GM19372 (cell line): ENCODE results near the gene NAV3.

Experiments used
- ATAC-seq: cut with Tn5 transposase; IDR thresholded peaks from one replicate; pipeline ENCODE4 v1.9.1; 2021; ENCODE audit warnings: mild to moderate bottlenecking, low read depth, moderate library complexity; ENCODE audit not compliant: unreplicated experiment

The NAV3 gene

DNA sequence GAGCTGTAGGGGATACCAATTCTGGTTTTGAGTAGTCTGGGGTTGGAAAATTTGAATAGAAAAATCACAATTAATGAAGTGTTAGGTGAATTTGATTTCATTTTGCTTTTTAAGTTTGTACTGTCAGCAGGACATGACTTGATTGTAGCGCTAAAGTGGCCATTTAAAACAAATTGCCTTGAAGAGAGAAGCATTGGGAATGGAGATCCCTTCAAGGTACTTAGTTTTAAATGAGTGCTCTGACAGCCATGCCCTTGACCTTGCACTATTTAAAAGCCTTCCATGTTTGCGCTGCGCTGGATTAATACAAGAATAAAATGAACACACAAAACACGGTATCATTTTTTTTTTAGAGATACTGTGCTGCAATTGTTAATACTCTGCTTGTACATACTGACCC lies 345.9 kb downstream of the NAV3 start:
- no peak for ATAC-seq

DNA sequence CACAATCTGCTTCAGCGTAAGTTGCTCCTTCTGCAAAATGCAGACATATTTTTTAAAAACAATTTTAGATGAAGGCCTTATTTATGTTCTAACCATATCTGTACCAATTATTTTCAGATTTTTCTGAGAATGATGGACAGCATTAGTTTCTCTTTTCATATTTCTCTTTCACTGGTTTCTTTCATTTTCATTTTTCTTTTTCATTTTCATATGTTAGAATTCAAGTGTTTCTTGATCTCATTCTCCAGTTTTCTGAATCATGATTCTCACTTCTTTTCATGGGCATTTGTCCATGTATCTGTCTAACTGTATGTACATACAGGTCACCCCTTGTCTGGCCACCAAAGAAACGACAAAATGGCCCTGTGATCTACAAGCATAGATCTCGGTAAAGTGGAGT lies 346.6 kb downstream of the NAV3 start:
- no peak for ATAC-seq

DNA sequence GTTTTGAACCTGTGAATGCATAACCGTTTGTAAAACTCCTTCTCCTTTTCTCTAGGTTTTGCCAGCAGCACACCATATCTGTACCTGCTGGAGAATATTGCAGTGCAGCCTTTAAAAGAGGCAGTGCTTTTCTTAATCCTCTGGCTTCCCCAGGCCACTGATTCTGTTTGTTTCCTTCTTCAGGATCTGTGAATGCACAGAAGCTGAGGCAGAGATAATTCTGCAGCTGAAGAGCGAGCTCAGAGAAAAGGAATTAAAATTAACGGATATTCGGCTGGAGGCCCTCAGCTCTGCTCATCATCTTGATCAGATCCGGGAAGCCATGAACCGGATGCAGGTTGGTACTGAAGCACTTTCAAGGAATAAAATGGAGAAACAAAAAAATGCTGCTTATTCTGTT lies 348.7 kb downstream of the NAV3 start:
- no peak for ATAC-seq

DNA sequence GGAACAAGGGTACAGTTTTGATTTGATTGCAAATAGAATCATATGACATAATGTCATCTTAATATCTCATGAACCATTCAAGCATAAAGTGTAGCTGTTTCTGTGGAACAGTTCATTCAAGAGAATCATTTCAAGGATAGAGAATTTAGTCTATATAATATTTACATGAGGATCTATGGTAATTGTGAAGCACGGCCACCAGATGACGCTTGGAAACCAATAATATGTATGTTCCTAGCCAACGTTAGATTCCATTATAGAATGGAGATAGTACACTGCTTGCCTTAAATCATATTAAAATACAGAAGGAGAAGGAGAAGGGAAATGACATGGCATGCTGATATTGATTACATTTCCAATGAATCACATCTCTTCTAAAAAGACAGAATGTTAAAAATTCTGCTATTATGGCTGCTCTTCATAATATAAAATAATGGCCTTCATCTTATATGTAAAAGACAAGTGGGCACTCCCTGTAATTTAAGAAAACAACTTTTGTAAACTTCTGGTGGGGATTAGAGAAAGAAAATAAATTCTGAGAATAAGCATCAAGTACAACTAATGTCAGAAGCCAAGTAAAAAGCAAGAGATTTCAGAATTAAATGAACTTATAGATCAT lies 351.0 kb downstream of the NAV3 start:
- no peak for ATAC-seq

DNA sequence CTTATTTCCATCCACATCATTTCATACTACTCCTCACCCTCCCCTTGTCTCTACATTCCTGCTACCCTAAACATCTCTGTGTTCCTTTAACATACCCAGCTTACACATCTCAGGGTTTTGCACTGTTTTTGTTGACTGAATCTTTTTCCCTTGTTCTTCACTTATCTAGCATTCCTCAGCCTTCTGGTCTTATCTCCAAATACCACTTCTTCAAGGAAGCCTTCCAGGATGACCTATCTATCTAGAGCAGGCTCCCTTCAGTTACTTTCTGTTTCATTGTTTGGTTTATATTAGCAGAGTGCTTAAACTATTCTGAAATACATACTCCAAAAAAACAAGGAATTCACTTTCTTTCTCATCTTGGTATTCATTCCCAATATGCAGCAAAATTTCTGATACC lies 353.1 kb downstream of the NAV3 start:
- no peak for ATAC-seq

DNA sequence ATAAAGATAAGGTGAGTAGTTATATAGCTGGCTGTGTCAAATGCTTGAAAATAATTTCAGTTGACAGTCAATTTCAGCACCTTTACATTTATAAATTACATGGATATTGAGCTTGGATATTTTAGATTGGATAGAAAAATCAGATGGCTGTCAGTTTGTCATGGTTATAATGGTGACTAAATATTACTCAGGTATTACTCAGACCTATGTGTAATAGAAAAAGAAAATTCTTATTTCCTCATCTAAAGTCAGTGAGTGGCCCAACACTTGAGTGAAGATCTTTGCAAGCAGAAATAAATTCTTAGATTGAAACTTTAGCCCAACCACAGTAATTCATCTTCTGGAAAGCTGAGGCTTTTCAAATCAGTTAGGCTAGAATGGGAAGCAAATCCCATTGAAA lies 354.4 kb downstream of the NAV3 start:
- ATAC-seq: no peak

DNA sequence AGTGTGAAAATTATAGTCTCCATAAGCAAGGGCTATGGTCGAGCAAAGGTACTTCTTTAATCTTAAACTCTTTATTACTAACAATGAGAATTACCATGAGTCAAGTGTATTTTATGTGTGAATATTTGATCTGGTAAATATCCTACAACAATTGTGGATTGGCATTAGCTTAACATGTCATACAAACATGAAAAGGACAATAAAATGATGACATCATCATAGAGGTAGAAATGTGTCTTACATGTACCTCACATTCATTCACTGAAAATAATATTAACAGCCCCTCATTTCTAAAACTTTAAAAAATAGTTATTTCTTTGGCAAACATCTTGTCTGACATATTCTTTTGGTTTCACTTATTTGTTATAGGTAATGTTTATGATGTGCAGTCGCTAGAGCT lies 355.0 kb downstream of the NAV3 start:
- no peak for ATAC-seq

DNA sequence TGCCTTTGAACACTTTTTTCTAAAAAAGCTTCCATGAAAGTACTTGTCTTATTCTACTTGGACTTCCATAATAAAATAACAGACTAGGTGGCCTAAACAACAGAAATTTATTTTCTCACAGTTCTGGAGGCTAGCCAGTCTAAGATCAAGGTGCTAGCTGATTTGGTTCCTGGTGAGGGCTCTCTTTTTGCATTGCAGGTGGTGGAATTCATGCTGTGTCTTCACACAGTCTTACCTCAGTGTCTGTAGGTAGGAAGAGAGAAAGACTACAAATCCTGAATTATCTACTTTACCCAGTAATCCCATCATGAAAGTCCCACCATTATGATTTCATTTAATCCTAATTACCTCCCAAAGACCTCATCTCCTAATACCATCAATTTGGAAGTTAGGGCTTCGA lies 356.0 kb downstream of the NAV3 start:
- ATAC-seq: no peak

DNA sequence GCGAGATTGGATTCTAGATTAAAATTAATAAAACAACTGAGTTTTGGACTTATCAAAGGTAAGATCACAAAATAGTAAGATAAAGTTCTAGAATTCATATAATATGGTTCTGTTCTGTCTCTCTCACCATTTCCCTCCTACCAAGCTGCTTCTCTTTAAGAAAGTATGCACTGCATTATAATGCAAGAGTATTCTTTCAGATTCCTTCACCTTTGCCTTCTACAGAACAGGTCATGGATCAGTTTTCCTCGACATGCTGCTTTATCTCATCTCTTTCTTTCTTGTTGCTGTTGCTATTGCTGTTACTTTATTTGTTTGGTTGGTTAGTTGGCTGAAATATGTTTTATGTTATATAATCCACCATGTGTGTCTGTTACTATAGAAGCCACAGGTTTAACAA lies 357.0 kb downstream of the NAV3 start:
- no peak for ATAC-seq

DNA sequence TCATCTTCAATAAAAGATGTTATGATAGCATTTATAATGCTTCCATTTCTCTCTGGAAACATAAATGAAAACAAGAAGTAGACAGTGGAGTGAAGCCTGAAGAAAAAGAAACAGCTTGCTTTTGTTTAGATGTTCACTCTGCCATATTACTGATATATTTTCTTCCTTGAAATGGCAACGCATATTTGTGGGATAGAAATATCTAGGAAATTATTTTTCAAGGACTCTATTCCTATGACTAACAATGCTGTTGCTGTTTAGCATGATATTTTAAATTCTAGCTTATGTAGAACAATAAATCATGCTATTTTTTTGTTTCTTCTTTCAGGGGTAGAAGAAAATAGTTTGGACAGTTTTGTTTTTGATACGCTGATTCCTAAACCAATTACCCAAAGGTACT lies 359.0 kb downstream of the NAV3 start:
- no peak for ATAC-seq

DNA sequence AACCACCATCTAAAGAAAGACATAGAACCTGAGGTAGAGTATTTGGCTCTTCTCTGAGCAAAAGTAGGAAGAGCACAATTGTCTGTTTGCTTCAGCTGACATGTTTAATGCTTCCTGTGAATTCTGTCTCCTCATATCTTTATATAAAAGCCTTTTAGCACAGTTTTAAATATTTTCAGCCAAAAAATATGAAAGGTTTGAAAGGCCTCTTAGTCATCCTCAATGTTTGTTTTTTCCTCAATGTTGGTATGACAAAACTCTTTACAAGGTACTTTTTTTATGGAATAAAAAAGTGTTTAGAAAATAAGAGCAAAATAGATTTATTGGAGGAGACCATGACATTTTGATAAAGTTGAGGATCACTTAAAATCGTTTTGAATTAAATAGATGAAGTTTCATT lies 360.9 kb downstream of the NAV3 start:
- no peak for ATAC-seq

DNA sequence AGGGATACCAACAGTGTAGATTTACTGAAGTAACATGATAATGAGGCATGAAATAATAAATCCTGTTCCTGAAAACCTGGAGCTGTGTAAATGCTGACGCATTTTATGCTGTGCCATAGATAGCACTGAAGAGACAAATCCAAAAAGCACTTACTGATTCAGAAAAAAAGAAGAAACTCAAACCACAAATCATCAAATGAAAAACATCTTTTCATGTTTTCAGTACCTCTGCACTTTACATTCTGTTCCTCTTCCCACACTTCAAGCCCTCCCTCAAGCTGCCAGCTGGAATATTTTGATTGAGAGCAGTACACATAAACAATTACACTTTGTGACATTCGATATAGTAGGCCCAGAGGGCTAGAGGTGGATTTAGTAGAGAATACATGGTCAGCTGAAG lies 362.3 kb downstream of the NAV3 start:
- no peak for ATAC-seq

DNA sequence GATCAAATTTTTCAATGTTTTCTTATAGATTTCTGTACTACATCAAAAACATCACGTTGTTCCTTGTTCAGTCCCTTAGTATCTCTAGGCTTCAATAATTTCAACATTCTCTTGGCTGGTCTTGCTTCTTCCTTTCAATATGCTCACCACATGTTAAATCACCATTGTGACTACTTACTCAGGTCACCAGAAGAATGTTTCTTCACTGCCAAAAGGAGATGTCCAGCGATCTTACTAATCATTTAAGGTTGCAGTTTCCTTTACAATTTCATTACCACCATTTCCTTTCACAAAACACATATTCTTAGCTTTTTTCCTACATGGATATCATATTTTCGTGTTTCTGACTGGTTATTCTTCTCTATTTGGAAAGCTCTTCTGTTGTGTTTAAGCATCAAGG lies 363.8 kb downstream of the NAV3 start:
- no peak for ATAC-seq

DNA sequence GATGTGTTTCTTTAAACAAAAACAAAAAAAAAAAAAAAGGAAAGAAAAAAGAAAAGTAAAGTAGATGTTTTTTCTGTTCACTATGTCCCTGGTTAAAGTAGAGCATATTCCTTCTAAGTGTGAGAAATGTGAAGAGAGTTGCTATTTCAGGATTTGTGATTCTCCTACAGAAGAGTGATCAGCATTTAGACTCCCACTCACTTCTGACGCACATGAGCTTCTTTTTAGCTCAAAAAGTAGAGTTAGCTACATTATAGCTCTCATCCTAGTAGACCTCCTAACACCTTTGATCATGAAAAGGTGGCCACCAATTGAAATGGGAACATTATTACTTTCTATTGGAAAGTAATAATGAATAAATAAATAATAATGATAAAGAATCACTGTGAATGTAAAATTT lies 368.2 kb downstream of the NAV3 start:
- no peak for ATAC-seq

DNA sequence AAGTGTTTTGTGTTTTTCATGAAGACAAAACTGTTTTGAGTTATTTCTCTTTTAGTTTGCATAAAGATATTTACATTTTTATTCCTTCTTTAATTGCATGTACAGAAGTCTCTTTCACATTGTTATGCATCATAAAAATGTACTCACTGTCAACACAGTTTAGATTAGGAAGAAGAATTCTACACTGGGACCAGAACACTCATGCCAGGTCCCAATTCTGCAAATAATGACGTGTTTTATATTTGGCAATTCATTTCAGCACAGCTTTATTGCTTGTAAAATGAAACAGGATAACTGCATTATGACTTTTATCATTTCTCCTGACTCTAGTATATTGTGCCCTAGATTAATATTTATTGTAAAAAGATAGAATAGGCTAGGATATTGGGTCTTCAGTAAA lies 369.2 kb downstream of the NAV3 start:
- no peak for ATAC-seq

DNA sequence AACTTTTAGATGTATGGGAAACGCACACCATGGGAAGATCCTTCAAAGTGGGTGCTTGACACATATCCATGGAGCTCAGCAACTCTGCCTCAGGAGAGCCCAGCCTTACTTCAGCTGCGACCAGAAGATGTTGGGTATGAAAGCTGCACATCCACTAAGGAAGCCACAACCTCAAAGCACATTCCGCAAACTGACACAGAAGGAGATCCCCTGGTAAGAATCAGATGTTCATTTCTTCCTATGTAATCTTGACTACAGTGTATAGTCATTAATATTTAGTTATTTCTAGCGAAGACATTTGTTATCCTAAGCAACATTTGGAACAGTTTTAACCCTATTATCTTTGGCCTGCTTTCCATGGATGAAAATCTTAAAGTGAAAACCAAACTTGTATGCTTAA lies 374.2 kb downstream of the NAV3 start:
- no peak for ATAC-seq

DNA sequence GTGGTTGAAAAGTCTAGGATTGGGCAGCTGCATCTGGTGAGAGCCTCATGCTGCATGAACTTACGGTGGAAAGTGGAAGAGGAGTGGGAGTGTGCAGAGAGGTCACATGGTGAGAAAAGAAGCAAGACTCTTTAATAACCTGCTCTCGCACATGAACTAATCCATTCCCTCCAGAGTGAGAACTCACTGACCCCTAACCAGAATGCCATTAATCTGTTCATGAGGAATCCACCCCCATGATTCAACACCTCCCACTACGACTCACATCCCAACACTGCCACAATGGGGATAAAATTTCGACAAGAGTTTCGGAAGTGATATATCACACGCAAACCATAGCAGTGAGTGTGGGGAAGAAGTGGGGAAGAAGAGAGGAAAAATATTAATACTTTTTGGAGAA lies 377.4 kb downstream of the NAV3 start:
- no peak for ATAC-seq

DNA sequence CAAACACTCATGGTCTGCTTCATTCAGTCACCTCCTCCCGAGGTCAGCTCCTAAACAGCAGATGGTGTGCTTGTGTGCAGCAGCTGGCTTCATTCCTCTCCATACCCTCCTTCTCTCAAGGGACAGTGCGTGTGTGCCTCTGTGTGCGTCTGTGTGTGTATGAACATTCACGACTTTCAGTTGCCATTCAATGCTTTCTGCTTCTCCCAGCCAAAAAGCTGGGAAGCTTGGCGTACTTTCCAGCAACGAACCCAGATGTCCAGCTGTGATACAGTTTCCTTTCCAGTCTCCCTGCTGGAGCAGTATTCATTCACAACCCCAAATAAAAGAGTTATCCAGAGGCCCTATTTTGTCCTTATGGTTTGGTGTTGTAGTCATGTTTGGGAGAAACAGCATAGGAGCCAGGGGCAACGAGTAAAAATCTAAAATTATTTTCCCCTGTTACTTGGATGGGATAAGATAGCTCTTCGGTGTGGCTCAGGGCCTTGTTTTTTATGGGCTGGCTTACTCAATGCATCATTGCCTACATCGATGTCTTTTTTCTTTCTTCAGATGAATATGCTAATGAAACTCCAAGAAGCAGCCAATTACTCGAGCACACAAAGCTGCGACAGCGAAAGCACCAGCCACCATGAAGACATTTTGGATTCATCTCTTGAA lies 379.3 kb downstream of the NAV3 start:
- no peak for ATAC-seq

DNA sequence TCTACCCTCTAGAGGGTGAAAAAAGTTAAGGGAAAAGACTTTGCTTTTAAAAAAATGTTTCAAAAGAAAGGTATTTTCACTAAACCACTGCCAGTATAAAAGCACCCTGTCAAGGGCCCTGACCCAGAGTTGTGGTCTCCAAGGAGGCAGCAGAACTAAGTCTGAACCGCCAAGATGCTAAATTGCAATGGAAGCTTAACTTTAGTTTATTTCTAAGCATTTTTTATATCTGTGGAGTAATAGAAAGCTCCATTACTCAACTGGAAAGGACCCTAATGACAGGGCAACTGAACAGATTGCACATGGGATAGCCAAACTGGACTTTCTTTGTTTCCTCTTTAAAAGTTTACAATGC lies 379.8 kb downstream of the NAV3 start:
- ATAC-seq: no peak

DNA sequence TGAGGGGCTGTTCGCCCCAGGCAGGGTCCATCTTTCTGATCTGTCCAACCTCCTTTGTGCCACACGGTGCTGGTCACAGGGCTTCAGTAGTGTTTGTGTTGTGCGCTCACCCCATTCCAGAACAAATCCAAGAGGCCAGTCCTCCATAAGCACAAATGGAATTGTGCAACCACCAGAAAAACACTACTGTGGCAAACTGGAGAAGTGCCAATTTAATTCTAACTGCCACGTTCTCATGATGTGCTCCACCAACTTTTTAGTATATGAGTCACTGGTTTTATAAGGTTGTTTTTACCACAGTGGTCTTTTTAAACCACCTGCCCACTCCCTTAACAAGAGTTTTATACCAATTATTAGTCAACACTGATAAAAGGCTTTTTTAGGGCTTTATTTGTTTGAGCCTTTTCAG lies 380.2 kb downstream of the NAV3 start:
- no peak for ATAC-seq

DNA sequence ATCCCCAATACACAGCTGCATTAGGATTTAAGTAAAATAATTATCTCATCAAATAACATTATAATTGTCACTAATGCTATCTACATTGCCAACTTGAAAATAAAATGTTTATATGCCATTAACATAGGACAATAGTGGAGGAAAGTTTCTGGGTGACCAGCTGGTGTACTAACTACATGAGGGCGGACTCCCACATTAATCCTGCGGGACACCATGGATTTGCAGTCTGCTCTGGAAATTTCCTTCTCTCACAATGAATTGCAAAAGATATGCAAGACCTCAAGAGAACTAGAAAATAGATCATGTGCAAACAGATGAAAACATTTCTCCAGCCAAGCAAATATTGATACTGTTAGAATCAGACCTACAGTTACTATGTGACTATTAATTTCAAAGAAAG lies 390.1 kb downstream of the NAV3 start:
- no peak for ATAC-seq

DNA sequence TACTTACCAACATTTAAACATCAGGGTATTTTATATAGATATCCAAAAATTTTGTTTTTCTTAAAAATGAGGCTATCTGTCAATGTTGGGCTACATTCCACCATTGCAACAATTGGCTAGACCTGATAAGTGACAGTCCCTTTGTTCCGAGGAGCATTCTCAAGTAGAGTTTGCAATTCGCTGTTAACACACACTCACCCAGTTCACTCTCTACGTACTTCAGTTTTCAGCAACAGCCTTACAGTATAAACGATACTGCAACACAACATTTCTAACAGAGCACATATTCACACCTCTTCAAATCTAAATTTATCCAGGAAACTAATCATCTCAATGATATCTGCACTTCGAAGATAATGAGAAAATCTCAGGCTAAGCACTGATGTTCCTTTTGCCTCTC lies 393.5 kb downstream of the NAV3 start:
- ATAC-seq: no peak

DNA sequence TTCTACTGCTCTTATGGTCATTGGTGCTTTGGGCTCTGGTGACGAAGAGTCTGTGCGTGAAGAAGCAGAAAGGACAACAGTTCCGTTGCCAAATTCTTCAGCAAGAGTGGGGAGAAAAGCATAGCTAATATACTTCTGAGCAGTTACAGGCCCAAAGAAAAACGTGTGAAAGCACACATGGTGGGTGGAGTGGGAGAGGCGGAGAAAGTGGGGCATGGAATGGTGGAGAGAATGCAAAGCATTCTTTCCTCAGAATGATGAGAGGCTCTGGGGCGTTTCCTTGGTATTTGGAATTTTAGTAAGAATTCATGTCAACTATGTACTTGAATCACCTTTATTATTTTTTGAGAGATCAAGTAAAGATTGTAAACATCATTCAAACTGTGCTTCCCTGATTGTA lies 396.1 kb downstream of the NAV3 start:
- no peak for ATAC-seq
